AG04449 (cell line): Measurements from ENCODE around the gene SLC10A6.
"Not testable (repeated sequence)": the region's sequence is repeated elsewhere in the genome, so short reads cannot be mapped to it uniquely, and the experiment has no call there.

Experiments used
- CTCF ChIA-PET: fragments of 350-600 bp; formaldehyde crosslinking; extraction: SDS; loops from one replicate; lab custom pipeline; 2021; ENCODE audit warnings: antibody characterized with exemption; lab: Yijun Ruan, JAX
- POLR2A ChIA-PET: fragments of 400-600, 350-600 bp; formaldehyde crosslinking; extraction: SDS; loops from one replicate; lab custom pipeline; 2020; ENCODE audit warnings: antibody characterized with exemption, inconsistent platforms; lab: Yijun Ruan, JAX
- DNase-seq: peaks from one replicate; pipeline ENCODE4 v3.0.0-alpha.2; 2010; ENCODE audit warnings: low read depth, low spot score
- H3K4me3 ChIP-seq: 2 replicates; pipeline ENCODE4 v1.5.1; 2011; ENCODE audit warnings: low read depth, mild to moderate bottlenecking, control low read depth, low read length
- TF ChIP-seq, protein P1 (sequence below): IDR thresholded peaks from one replicate; pipeline ENCODE4 v1.5.1; 2011; ENCODE audit warnings: mild to moderate bottlenecking, moderate library complexity, low read length, control low read depth, inconsistent platforms; ENCODE audit not compliant: insufficient read depth; ENCODE audit errors: missing control alignments

The SLC10A6 gene

DNA sequence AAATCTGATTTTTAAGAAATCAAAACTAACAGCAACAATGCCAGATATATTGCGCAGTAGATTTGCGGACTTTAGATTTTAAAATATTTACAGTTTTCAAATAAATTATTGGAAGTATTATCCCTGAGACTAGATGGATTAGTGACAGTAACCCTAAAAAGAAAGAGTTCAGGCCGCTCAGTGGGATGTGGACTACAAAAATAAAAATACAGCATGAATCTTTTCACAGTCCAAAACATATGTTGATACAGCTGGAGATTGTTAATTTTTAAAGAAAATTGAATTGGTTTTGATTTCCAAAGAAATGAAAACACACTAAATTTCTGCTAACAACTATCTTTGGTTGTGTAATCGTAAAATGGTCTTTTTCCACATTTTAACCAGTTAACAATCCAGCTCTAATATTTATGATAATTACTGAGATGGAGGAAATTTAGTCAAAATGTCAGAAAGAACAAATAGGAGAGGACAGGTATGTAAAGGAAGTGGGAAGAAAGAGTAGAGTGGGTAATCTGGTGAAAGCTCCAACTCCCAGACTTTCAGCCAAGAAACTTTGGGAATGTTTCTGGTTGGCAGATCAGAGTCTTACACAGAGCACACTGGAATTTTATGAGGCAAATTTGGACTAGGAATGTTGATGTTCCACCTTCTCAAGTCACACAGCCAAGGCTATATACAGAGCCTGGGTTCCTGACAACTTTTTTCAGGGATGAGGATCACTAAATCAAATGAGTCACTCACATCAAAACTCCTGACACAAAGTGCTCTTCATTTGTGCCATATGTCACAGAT is 27.9 kb upstream of the SLC10A6 start:
- TF ChIP-seq, protein P1, sequence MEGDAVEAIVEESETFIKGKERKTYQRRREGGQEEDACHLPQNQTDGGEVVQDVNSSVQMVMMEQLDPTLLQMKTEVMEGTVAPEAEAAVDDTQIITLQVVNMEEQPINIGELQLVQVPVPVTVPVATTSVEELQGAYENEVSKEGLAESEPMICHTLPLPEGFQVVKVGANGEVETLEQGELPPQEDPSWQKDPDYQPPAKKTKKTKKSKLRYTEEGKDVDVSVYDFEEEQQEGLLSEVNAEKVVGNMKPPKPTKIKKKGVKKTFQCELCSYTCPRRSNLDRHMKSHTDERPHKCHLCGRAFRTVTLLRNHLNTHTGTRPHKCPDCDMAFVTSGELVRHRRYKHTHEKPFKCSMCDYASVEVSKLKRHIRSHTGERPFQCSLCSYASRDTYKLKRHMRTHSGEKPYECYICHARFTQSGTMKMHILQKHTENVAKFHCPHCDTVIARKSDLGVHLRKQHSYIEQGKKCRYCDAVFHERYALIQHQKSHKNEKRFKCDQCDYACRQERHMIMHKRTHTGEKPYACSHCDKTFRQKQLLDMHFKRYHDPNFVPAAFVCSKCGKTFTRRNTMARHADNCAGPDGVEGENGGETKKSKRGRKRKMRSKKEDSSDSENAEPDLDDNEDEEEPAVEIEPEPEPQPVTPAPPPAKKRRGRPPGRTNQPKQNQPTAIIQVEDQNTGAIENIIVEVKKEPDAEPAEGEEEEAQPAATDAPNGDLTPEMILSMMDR = no peak
- DNase-seq = no peak
- ChIA-PET POLR2A (no interaction called here), CTCF (interaction anchor here (0.9 kb wide), 1 partner anchor 378 kb away, joined by 3 read pairs; no protein-coding TSS in a partner anchor)
- no peak overlapping the region for H3K4me3 ChIP-seq

DNA sequence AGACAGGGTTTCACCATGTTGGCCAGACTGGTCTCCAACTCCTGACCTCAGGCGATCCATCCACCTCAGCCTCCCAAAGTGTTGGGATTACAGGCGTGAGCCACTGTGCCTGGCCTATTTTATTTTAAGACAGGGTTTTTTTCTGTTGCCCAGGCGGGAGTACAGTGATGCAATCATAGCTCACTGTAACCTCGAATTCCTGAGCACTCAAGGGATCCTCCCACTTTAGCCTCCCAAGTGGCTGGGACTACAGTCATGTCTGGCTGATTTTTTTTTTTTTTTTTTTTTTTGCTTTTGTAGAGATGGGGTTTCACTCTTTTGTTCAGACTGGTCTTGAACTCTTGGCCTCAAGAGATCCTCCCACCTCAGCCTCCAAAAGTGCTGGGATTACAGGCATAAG is 26.3 kb upstream of the SLC10A6 start:
- POLR2A ChIA-PET, CTCF ChIA-PET, H3K4me3 ChIP-seq, DNase-seq: not testable (repeated sequence)

DNA sequence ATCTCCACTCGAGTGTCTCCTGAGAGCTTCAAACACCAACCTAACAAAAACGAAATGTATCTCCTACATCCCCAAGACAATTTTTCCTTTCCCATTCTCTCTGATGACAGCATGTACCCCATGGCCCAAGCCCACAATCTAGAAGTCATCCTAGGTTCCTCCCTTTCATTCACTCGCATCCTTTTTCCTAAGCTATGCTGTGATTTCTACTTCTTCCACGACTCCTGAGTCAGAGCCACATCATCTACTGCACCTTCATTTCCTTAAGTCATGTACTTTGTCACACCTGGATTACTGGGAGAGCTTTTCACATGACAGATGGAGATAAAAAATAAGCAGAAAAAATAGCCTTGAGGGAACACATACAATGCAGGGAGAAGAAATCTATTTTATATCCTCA is 23.0 kb upstream of the SLC10A6 start:
- ChIA-PET POLR2A (no interaction called here), CTCF (no interaction called here)
- TF ChIP-seq, protein P1 = no peak
- H3K4me3 ChIP-seq = no peak overlapping the region
- no peak for DNase-seq

DNA sequence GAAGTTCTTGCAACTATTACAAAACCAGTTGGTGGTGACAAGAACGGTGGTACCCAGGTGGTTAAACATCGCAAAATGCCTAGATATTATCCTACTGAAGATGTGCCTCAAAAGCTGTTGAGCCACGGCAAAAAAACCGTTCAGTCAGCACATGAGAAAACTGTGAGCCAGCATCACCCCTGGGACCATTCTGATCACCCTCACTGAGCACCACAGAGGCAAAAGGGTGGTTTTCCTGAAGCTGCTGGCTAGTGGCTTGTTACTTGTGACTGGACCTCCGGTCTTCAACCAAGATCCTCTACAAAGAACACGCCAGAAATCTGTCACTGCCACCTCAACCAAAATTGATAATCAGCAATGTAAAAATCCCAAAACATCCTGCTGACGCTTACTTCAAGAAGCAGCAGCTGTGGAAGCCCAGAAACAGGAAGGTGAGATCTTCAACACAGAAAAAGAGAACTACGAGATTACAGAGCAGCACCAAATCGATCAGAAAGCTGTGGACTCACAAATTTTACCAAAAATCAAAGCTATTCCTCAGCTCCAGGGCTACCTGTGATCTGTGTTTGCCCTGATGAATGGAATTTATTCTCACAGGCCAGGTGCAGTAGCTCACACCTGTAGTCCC is 21.4 kb upstream of the SLC10A6 start:
- DNase-seq = no peak
- CTCF ChIA-PET = no interaction called here
- POLR2A ChIA-PET = no interaction called here
- TF ChIP-seq, protein P1 = no peak
- H3K4me3 ChIP-seq = no peak overlapping the region

GRCh38 chr4:86857341-86858052 is 8.3 kb upstream of the SLC10A6 start:
- DNase-seq = no peak
- TF ChIP-seq, protein P1 = no peak
- POLR2A ChIA-PET = no interaction called here
- CTCF ChIA-PET = interaction anchor here (1.2 kb wide), 1 partner anchor 362 kb away, joined by 3 read pairs; no protein-coding TSS in a partner anchor
- no peak overlapping the region for H3K4me3 ChIP-seq

GRCh38 chr4:86856896-86857295 is 7.7 kb upstream of the SLC10A6 start:
- no peak overlapping the region for H3K4me3 ChIP-seq
- ChIA-PET CTCF (interaction anchor here (1.2 kb wide), 1 partner anchor 361 kb away, joined by 3 read pairs; no protein-coding TSS in a partner anchor), POLR2A (no interaction called here)
- TF ChIP-seq, protein P1 = no peak
- DNase-seq = no peak
